Tibial nerve (tissue), 4 donors: Measurements from ENCODE around the gene PKP1.

Experiments used
- EP300 ChIP-seq, 2 donors: sonication (generic); formaldehyde crosslinking; IDR thresholded peaks; one replicate each; pipeline ENCODE4 v1.6.1; 2017; ENCODE audit warnings: antibody characterized with exemption in 2 of 2, mild to moderate bottlenecking in 1 of 2
- POLR2A ChIP-seq, 2 donors: fragments of 450-650 bp; IDR thresholded peaks; one replicate each; pipeline ENCODE4 v1.6.1; 2017; ENCODE audit warnings: antibody characterized with exemption in 2 of 2, mild to moderate bottlenecking in 2 of 2, moderate library complexity in 2 of 2
- TF ChIP-seq, protein P1 (sequence below), 5 experiments: fragments of 200-600 bp in 3 of 5; fragments of 450-650 bp in 2 of 5; sonication (generic) in 3 of 5; IDR thresholded peaks; one replicate each; pipeline ENCODE4 v1.5.1; 2016 to 2019; ENCODE audit warnings: antibody characterized with exemption in 5 of 5, mild to moderate bottlenecking in 3 of 5, moderate library complexity in 2 of 5

DNA sequence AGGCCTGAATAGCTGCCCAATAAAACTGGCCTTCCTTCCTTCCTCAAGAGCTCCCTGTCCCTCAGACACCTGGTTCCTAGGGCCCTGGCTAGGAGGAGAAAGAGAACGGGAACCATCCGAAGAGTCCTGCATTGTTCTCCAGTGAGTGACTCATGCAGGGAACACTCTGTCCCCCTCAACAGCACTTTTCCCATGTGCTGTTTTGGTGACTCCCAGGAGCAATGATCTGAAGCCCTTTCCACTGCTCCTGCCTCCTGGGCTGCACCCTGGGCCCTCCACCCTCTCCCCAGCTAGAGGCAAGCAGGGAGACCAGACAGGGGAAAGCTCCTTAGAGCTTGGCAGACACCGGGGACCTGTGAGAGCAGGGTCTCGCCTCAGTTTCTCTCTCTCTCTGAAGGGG lies 75.3 kb downstream of the PKP1 start:
- TF ChIP-seq EP300 (IDR thresholded peaks at IDR 0.05) (no peak), POLR2A (IDR thresholded peaks at IDR 0.05) (no peak)
- TF ChIP-seq, protein P1, sequence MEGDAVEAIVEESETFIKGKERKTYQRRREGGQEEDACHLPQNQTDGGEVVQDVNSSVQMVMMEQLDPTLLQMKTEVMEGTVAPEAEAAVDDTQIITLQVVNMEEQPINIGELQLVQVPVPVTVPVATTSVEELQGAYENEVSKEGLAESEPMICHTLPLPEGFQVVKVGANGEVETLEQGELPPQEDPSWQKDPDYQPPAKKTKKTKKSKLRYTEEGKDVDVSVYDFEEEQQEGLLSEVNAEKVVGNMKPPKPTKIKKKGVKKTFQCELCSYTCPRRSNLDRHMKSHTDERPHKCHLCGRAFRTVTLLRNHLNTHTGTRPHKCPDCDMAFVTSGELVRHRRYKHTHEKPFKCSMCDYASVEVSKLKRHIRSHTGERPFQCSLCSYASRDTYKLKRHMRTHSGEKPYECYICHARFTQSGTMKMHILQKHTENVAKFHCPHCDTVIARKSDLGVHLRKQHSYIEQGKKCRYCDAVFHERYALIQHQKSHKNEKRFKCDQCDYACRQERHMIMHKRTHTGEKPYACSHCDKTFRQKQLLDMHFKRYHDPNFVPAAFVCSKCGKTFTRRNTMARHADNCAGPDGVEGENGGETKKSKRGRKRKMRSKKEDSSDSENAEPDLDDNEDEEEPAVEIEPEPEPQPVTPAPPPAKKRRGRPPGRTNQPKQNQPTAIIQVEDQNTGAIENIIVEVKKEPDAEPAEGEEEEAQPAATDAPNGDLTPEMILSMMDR (IDR thresholded peaks at IDR 0.05), result no peak
